Measurements from ENCODE around the gene CAV2.

The CAV2 gene

GRCh38 chr7:116557901-116558300 is 58.4 kb downstream of the CAV2 start:
- Histone ChIP-seq H3F3A (ENCODE audit: insufficient read depth, low read length) (no peaks in the 10 kb centered on the region), H3K4me2 (ENCODE audit: low read length) (no peak overlapping the region), H3K9ac (ENCODE audit: low read length) (no peak overlapping the region), H3K27me3 (ENCODE audit: insufficient read depth, low read length) (no peaks in the 10 kb centered on the region), H3K36me3 (ENCODE audit: insufficient read depth, low read length) (no peaks in the 10 kb centered on the region), H3K27ac (ENCODE audit: low read depth, low read length, poor library complexity, severe bottlenecking) (no peak overlapping the region), H3K9me2 (ENCODE audit: low read depth, low read length) (no peaks in the 10 kb centered on the region), H3K4me1 (ENCODE audit: insufficient read depth, low read length, severe bottlenecking) (no peaks in the 10 kb centered on the region), H3K79me2 (ENCODE audit: insufficient read depth, low read length) (no peaks in the 10 kb centered on the region), H2AFZ (ENCODE audit: low read length) (no peak overlapping the region), H4K20me1 (ENCODE audit: insufficient read depth, low read length) (no peaks in the 10 kb centered on the region), H3K4me3 (ENCODE audit: low read depth, low read length, poor library complexity, severe bottlenecking) (no peak overlapping the region), H3K9me3 (ENCODE audit: low read length) (no peaks in the 10 kb centered on the region)
- TF ChIP-seq EZH2 (IDR thresholded peaks at IDR 0.05; ENCODE audit: borderline replicate concordance, low read length) (no peak), CTCF (IDR thresholded peaks at IDR 0.05; ENCODE audit: low read length) (no peak)
